ENCODE data around the gene TRIP6. TPM values are rescaled to one million over a fixed set of nuclear protein-coding genes. Genes with fewer than 3 reads are reported as not detected.

Gene TRIP6
- total RNA-seq, 1 experiment from 2014 or later, result 75.5 TPM

GRCh38 chr7:100882785-100883526, 15.8 kb downstream of the TRIP6 start:
- H3K27me3 ChIP-seq (replicated peaks; ENCODE audit: control insufficient read depth, insufficient read depth, low read length), result no peaks in the 10 kb centered on the region
- H3K9me3 ChIP-seq, result no peaks in the 10 kb centered on the region
- ChIA-PET POLR2A (interaction anchor here (0.6 kb wide), 1 partner anchor 402 kb away, joined by 5 read pairs; no protein-coding TSS in a partner anchor), CTCF (no interaction called here)
- H3K4me1 ChIP-seq, result peaks cover 4% of the 10 kb centered on the region; the same call in 1 of the 2 replicates
- BruUV-seq (replicated peaks), result no TSS peak
- TF ChIP-seq, protein P1, sequence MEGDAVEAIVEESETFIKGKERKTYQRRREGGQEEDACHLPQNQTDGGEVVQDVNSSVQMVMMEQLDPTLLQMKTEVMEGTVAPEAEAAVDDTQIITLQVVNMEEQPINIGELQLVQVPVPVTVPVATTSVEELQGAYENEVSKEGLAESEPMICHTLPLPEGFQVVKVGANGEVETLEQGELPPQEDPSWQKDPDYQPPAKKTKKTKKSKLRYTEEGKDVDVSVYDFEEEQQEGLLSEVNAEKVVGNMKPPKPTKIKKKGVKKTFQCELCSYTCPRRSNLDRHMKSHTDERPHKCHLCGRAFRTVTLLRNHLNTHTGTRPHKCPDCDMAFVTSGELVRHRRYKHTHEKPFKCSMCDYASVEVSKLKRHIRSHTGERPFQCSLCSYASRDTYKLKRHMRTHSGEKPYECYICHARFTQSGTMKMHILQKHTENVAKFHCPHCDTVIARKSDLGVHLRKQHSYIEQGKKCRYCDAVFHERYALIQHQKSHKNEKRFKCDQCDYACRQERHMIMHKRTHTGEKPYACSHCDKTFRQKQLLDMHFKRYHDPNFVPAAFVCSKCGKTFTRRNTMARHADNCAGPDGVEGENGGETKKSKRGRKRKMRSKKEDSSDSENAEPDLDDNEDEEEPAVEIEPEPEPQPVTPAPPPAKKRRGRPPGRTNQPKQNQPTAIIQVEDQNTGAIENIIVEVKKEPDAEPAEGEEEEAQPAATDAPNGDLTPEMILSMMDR (IDR thresholded peaks at IDR 0.05; ENCODE audit: insufficient read depth in 1 of 2, low read depth in 1 of 2, low read length in 1 of 2, severe bottlenecking in 1 of 2, unreplicated experiment in 1 of 2), result no peak
- H3K4me3 ChIP-seq (ENCODE audit: low read depth, low read length), result no peak overlapping the region
- DNase-seq, result no peak
- Mint-ChIP-seq H3K9me3 (ENCODE audit: unreplicated experiment) (no peaks in the 10 kb centered on the region), H3K27me3 (ENCODE audit: insufficient read depth, unreplicated experiment) (no peaks in the 10 kb centered on the region), H3K27ac (ENCODE audit: unreplicated experiment) (peak overlapping the region; percentile 11), H3K4me3 (ENCODE audit: unreplicated experiment) (no peak overlapping the region), H3K4me1 (ENCODE audit: low read depth, unreplicated experiment) (peaks cover 47% of the 10 kb centered on the region), H3K36me3 (ENCODE audit: insufficient read depth, unreplicated experiment) (peaks cover 99% of the 10 kb centered on the region)
- peaks cover 7% of the 10 kb centered on the region for H3K36me3 ChIP-seq (ENCODE audit: control insufficient read depth, insufficient read depth, low read length)
- intact Hi-C loops (cut with micrococcal nuclease; ENCODE audit: unreplicated experiment), result no loop called here

- H3K27ac Mint-ChIP-seq (ENCODE audit: unreplicated experiment), result peak overlapping the region; percentile 9
- no peaks in the 10 kb centered on the region for H3K9me3 ChIP-seq
- ChIA-PET POLR2A (no interaction called here), CTCF (no interaction called here)
- H3K4me3 Mint-ChIP-seq (ENCODE audit: unreplicated experiment), result no peak overlapping the region
- DNase-seq, result no peak
- no peaks in the 10 kb centered on the region for H3K27me3 ChIP-seq (replicated peaks; ENCODE audit: control insufficient read depth, insufficient read depth, low read length)
- H3K36me3 Mint-ChIP-seq (ENCODE audit: insufficient read depth, unreplicated experiment), result peaks cover 99% of the 10 kb centered on the region
- H3K36me3 ChIP-seq (ENCODE audit: control insufficient read depth, insufficient read depth, low read length), result peaks cover 6% of the 10 kb centered on the region
- H3K9me3 Mint-ChIP-seq (ENCODE audit: unreplicated experiment), result no peaks in the 10 kb centered on the region
- peaks cover 12% of the 10 kb centered on the region; the same call in 1 of the 2 replicates for H3K4me1 ChIP-seq
- TSS peak; percentile 22 for BruUV-seq (replicated peaks)
- intact Hi-C loops (cut with micrococcal nuclease; ENCODE audit: unreplicated experiment), result no loop called here
- H3K4me1 Mint-ChIP-seq (ENCODE audit: low read depth, unreplicated experiment), result peaks cover 45% of the 10 kb centered on the region
- no peak overlapping the region for H3K4me3 ChIP-seq (ENCODE audit: low read depth, low read length)
- H3K27me3 Mint-ChIP-seq (ENCODE audit: insufficient read depth, unreplicated experiment), result no peaks in the 10 kb centered on the region
- TF ChIP-seq, protein P1 (IDR thresholded peaks at IDR 0.05; ENCODE audit: insufficient read depth in 1 of 2, low read depth in 1 of 2, low read length in 1 of 2, severe bottlenecking in 1 of 2, unreplicated experiment in 1 of 2), result no peak
Measured at GRCh38 chr7:100884736-100885439, 17.7 kb downstream of the TRIP6 start.

- H3K4me1 Mint-ChIP-seq (ENCODE audit: low read depth, unreplicated experiment), result peaks cover 48% of the 10 kb centered on the region
- Histone ChIP-seq H3K9me3 (no peaks in the 10 kb centered on the region), H3K4me1 (peaks cover 12% of the 10 kb centered on the region), H3K36me3 (ENCODE audit: control insufficient read depth, insufficient read depth, low read length) (peaks cover 6% of the 10 kb centered on the region), H3K4me3 (ENCODE audit: low read depth, low read length) (no peak overlapping the region), H3K27me3 (replicated peaks; ENCODE audit: control insufficient read depth, insufficient read depth, low read length) (no peaks in the 10 kb centered on the region)
- peak overlapping the region; percentile 31 for H3K27ac Mint-ChIP-seq (ENCODE audit: unreplicated experiment)
- intact Hi-C loops (cut with micrococcal nuclease; ENCODE audit: unreplicated experiment), result no loop called here
- TF ChIP-seq, protein P1 (IDR thresholded peaks at IDR 0.05; ENCODE audit: insufficient read depth in 1 of 2, low read depth in 1 of 2, low read length in 1 of 2, severe bottlenecking in 1 of 2, unreplicated experiment in 1 of 2), result no peak
- H3K4me3 Mint-ChIP-seq (ENCODE audit: unreplicated experiment), result no peak overlapping the region
- no peak for DNase-seq
- peaks cover 99% of the 10 kb centered on the region for H3K36me3 Mint-ChIP-seq (ENCODE audit: insufficient read depth, unreplicated experiment)
- ChIA-PET POLR2A (no interaction called here), CTCF (no interaction called here)
- no peaks in the 10 kb centered on the region for H3K27me3 Mint-ChIP-seq (ENCODE audit: insufficient read depth, unreplicated experiment)
- H3K9me3 Mint-ChIP-seq (ENCODE audit: unreplicated experiment), result no peaks in the 10 kb centered on the region
- BruUV-seq (replicated peaks), result no TSS peak
Measured at GRCh38 chr7:100885440-100886141, 18.4 kb downstream of the TRIP6 start.
